ENCODE results near the gene NPFFR1.

The NPFFR1 gene

GRCh38 chr10:70283071-70283444, 746 bp downstream of the NPFFR1 start:
- DNase-seq (ENCODE audit: low read depth in 1 of 2, low spot score in 1 of 2) = no peak
- no peak overlapping the region for H3K27ac ChIP-seq (replicated peaks)
- H3K4me3 ChIP-seq (replicated peaks; ENCODE audit: insufficient read depth, low read length) = no peak overlapping the region
- no peak for TF ChIP-seq SPI1 (IDR thresholded peaks at IDR 0.05; ENCODE audit: borderline replicate concordance, low read depth)
- peaks cover 22% of the 10 kb centered on the region for H3K27me3 ChIP-seq (ENCODE audit: insufficient read depth, poor library complexity, severe bottlenecking)

- Histone ChIP-seq H3K27me3 (ENCODE audit: insufficient read depth, poor library complexity, severe bottlenecking) (peaks cover 22% of the 10 kb centered on the region), H3K4me3 (replicated peaks; ENCODE audit: insufficient read depth, low read length) (no peak overlapping the region), H3K27ac (replicated peaks) (no peak overlapping the region)
- no peak for TF ChIP-seq CTCF (IDR thresholded peaks at IDR 0.05; ENCODE audit: insufficient read depth, low read length)
- TF ChIP-seq SPI1 (IDR thresholded peaks at IDR 0.05; ENCODE audit: borderline replicate concordance, low read depth) = no peak
- TF ChIP-seq GABPA (IDR thresholded peaks at IDR 0.05; ENCODE audit: low read depth) = no peak
- TF ChIP-seq POLR2AphosphoS5 (IDR thresholded peaks at IDR 0.05; ENCODE audit: low read depth) = no peak
- TF ChIP-seq REST (IDR thresholded peaks at IDR 0.05; ENCODE audit: insufficient replicate concordance, low read depth) = no peak
- no peak for DNase-seq (ENCODE audit: low read depth in 1 of 2, low spot score in 1 of 2)
These were observed 2.2 kb downstream of the NPFFR1 start for GRCh38 chr10:70281609-70282008.

- Histone ChIP-seq H3K27me3 (ENCODE audit: insufficient read depth, poor library complexity, severe bottlenecking) (peaks cover 22% of the 10 kb centered on the region), H3K27ac (replicated peaks) (no peak overlapping the region), H3K4me3 (replicated peaks; ENCODE audit: insufficient read depth, low read length) (no peak overlapping the region)
- no peak for DNase-seq (ENCODE audit: low read depth in 1 of 2, low spot score in 1 of 2)
- TF ChIP-seq POLR2AphosphoS5 (IDR thresholded peaks at IDR 0.05; ENCODE audit: low read depth) = no peak
- no peak for TF ChIP-seq REST (IDR thresholded peaks at IDR 0.05; ENCODE audit: insufficient replicate concordance, low read depth)
- no peak for TF ChIP-seq SPI1 (IDR thresholded peaks at IDR 0.05; ENCODE audit: borderline replicate concordance, low read depth)
- TF ChIP-seq GABPA (IDR thresholded peaks at IDR 0.05; ENCODE audit: low read depth) = no peak
- no peak for TF ChIP-seq CTCF (IDR thresholded peaks at IDR 0.05; ENCODE audit: insufficient read depth, low read length)
These were observed 3.7 kb downstream of the NPFFR1 start for GRCh38 chr10:70280099-70280498.

- Histone ChIP-seq H3K27ac (replicated peaks) (no peak overlapping the region), H3K4me3 (replicated peaks; ENCODE audit: insufficient read depth, low read length) (no peak overlapping the region), H3K27me3 (ENCODE audit: insufficient read depth, poor library complexity, severe bottlenecking) (peaks cover 3% of the 10 kb centered on the region)
- TF ChIP-seq POLR2AphosphoS5 (IDR thresholded peaks at IDR 0.05; ENCODE audit: low read depth) = no peak
- no peak for TF ChIP-seq SPI1 (IDR thresholded peaks at IDR 0.05; ENCODE audit: borderline replicate concordance, low read depth)
- no peak for TF ChIP-seq GABPA (IDR thresholded peaks at IDR 0.05; ENCODE audit: low read depth)
- no peak for TF ChIP-seq REST (IDR thresholded peaks at IDR 0.05; ENCODE audit: insufficient replicate concordance, low read depth)
- no peak for TF ChIP-seq CTCF (IDR thresholded peaks at IDR 0.05; ENCODE audit: insufficient read depth, low read length)
- DNase-seq (ENCODE audit: low read depth in 1 of 2, low spot score in 1 of 2) = no peak
These were observed 6.3 kb downstream of the NPFFR1 start for GRCh38 chr10:70277396-70278030.
